ENCODE results near the gene PALLD. TPM values are rescaled to one million over a fixed set of nuclear protein-coding genes. Genes with fewer than 3 reads are reported as not detected.

The PALLD gene
- total RNA-seq, 1 experiment from 2014 or later: 166 TPM

- Histone ChIP-seq H3K27ac (ENCODE audit: low read depth, low read length) (no peak overlapping the region), H3K4me1 (ENCODE audit: control insufficient read depth in 1 of 2, insufficient read depth in 2 of 2, low read length in 2 of 2) (peaks cover 0 to 14% of the 10 kb centered on the region in 2 experiments; a peak in 2 of 4 replicates), H3K4me3 (replicated peaks in 1 of 2; ENCODE audit: low read depth in 1 of 2, low read length in 2 of 2) (no peak overlapping the region), H3K9ac (ENCODE audit: low read length) (no peak overlapping the region), H3K27me3 (ENCODE audit: insufficient read depth, low read length) (no peaks in the 10 kb centered on the region), H2AFZ (ENCODE audit: low read depth, low read length, poor library complexity, severe bottlenecking) (no peak overlapping the region), H3K9me2 (ENCODE audit: insufficient read depth) (no peaks in the 10 kb centered on the region), H3K4me2 (ENCODE audit: low read length) (no peak overlapping the region), H3K79me2 (ENCODE audit: insufficient read depth, low read length) (peaks cover 41% of the 10 kb centered on the region), H3K9me3 (ENCODE audit: control insufficient read depth in 1 of 2, insufficient read depth in 1 of 2, low read depth in 1 of 2, low read length in 2 of 2) (no peaks in the 10 kb centered on the region), H3K36me3 (ENCODE audit: control insufficient read depth in 1 of 2, insufficient read depth in 2 of 2, low read length in 2 of 2) (peaks cover 9 to 27% of the 10 kb centered on the region in 2 experiments), H4K20me1 (ENCODE audit: insufficient read depth) (0 out of 2 replicates have a peak, but pooled peaks cover 4% of the 10 kb centered on the region)
- RAD21 ChIA-PET (ENCODE audit: low non-redundant PET in 1 of 2, low total read pairs in 2 of 2, uncharacterized antibody in 2 of 2, unreplicated experiment in 2 of 2): no interaction called here
- POLR2A ChIA-PET: no interaction called here
- intact Hi-C loops (cut with micrococcal nuclease): no loop called here
- no peak for ATAC-seq
- no TSS peak for BruUV-seq (replicated peaks)
- DNase-seq (ENCODE audit: low read depth, low spot score): no peak
- no peak for TF ChIP-seq ELF1 (IDR thresholded peaks at IDR 0.05; ENCODE audit: borderline replicate concordance, low read depth)
- TF ChIP-seq SP1 (IDR thresholded peaks at IDR 0.05; ENCODE audit: low read depth): no peak
- no peak for TF ChIP-seq ZBTB33 (IDR thresholded peaks at IDR 0.05; ENCODE audit: extremely low read depth, insufficient replicate concordance, low read length)
- no peak for TF ChIP-seq ZNF274 (IDR thresholded peaks at IDR 0.05; ENCODE audit: low read depth, low read length)
- TF ChIP-seq SIN3A (IDR thresholded peaks at IDR 0.05; ENCODE audit: low read depth): no peak
- no peak for TF ChIP-seq POLR2AphosphoS5 (IDR thresholded peaks at IDR 0.05; ENCODE audit: low read depth, low read length)
- TF ChIP-seq EZH2phosphoT487 (IDR thresholded peaks at IDR 0.05; ENCODE audit: borderline replicate concordance): no peak
- TF ChIP-seq ZFX (IDR thresholded peaks at IDR 0.05): no peak
- TF ChIP-seq YY1 (IDR thresholded peaks at IDR 0.05; ENCODE audit: extremely low read depth, insufficient replicate concordance, low read depth, low read length): no peak
- no peak for TF ChIP-seq CTCF (IDR thresholded peaks at IDR 0.05 in 2 of 3, conservative IDR thresholded peaks at IDR 0.05 in 1 of 3; ENCODE audit: borderline replicate concordance in 1 of 3, insufficient read depth in 1 of 3, low read depth in 2 of 3, low read length in 2 of 3)
- no peak for TF ChIP-seq EGR1 (IDR thresholded peaks at IDR 0.05; ENCODE audit: low read depth)
- no peak for TF ChIP-seq SRF (IDR thresholded peaks at IDR 0.05; ENCODE audit: low read depth)
- TF ChIP-seq JUND (IDR thresholded peaks at IDR 0.05): no peak
- no peak for TF ChIP-seq EZH2 (IDR thresholded peaks at IDR 0.05)
- TF ChIP-seq CEBPB (IDR thresholded peaks at IDR 0.05; ENCODE audit: low read depth): no peak
- no peak for TF ChIP-seq FOSL1 (IDR thresholded peaks at IDR 0.05; ENCODE audit: low read depth)
- no peak for TF ChIP-seq TCF7L2 (IDR thresholded peaks at IDR 0.05; ENCODE audit: borderline replicate concordance, extremely low read depth, insufficient read depth, insufficient read length)
- no peak for TF ChIP-seq MAX (IDR thresholded peaks at IDR 0.05)
- CTCF ChIA-PET: no interaction called here
Measured at GRCh38 chr4:168877511-168878491, 380.9 kb downstream of the PALLD start.
